ENCODE data around the gene EDA. TPM values are rescaled to one million over a fixed set of nuclear protein-coding genes. Genes with fewer than 3 reads are reported as not detected.

EDA gene
- total RNA-seq, 2 donors from 2014 or later, result 2.0 to 6.1 TPM

GRCh38 chrX:69951753-69952152, 335.8 kb downstream of the EDA start:
- Histone ChIP-seq H3K36me3 (no peaks in the 10 kb centered on the region), H3K9me3 (no peaks in the 10 kb centered on the region), H3K27ac (no peak overlapping the region), H3K4me1 (ENCODE audit: control insufficient read depth in 1 of 2, low read depth in 2 of 2) (no peaks in the 10 kb centered on the region), H3K27me3 (replicated peaks; ENCODE audit: insufficient read depth) (no peaks in the 10 kb centered on the region), H3K4me3 (no peak overlapping the region)
- TF ChIP-seq CTCF (IDR thresholded peaks at IDR 0.05), result no peak
- DNase-seq (ENCODE audit: low spot score) (no peak), ATAC-seq (ENCODE audit: insufficient number of reproducible peaks, low FRiP score, low read depth) (no peak)

- Histone ChIP-seq H3K27me3 (replicated peaks; ENCODE audit: insufficient read depth) (no peaks in the 10 kb centered on the region), H3K27ac (no peak overlapping the region), H3K4me3 (no peak overlapping the region), H3K4me1 (ENCODE audit: control insufficient read depth in 1 of 2, low read depth in 2 of 2) (no peaks in the 10 kb centered on the region), H3K9me3 (no peaks in the 10 kb centered on the region), H3K36me3 (no peaks in the 10 kb centered on the region)
- ATAC-seq (ENCODE audit: insufficient number of reproducible peaks, low FRiP score, low read depth) (no peak), DNase-seq (ENCODE audit: low spot score) (no peak)
- TF ChIP-seq CTCF (IDR thresholded peaks at IDR 0.05), result no peak
Measured at GRCh38 chrX:69959712-69960111, 343.8 kb downstream of the EDA start.

GRCh38 chrX:69961365-69962072, 345.6 kb downstream of the EDA start:
- Histone ChIP-seq H3K27me3 (replicated peaks; ENCODE audit: insufficient read depth) (no peaks in the 10 kb centered on the region), H3K4me1 (ENCODE audit: control insufficient read depth in 1 of 2, low read depth in 2 of 2) (no peaks in the 10 kb centered on the region), H3K36me3 (no peaks in the 10 kb centered on the region), H3K27ac (no peak overlapping the region), H3K9me3 (no peaks in the 10 kb centered on the region), H3K4me3 (no peak overlapping the region)
- DNase-seq (ENCODE audit: low spot score) (no peak), ATAC-seq (ENCODE audit: insufficient number of reproducible peaks, low FRiP score, low read depth) (no peak)
- no peak for TF ChIP-seq CTCF (IDR thresholded peaks at IDR 0.05)

- Histone ChIP-seq H3K27me3 (replicated peaks; ENCODE audit: insufficient read depth) (no peaks in the 10 kb centered on the region), H3K9me3 (no peaks in the 10 kb centered on the region), H3K27ac (no peak overlapping the region), H3K4me3 (no peak overlapping the region), H3K4me1 (ENCODE audit: control insufficient read depth in 1 of 2, low read depth in 2 of 2) (no peaks in the 10 kb centered on the region), H3K36me3 (no peaks in the 10 kb centered on the region)
- ATAC-seq (ENCODE audit: insufficient number of reproducible peaks, low FRiP score, low read depth), result no peak
- TF ChIP-seq CTCF (IDR thresholded peaks at IDR 0.05), result no peak
- no peak for DNase-seq (ENCODE audit: low spot score)
Measured at GRCh38 chrX:69968950-69969349, 353.0 kb downstream of the EDA start.

GRCh38 chrX:69969460-69969859, 353.5 kb downstream of the EDA start:
- Histone ChIP-seq H3K27me3 (replicated peaks; ENCODE audit: insufficient read depth) (no peaks in the 10 kb centered on the region), H3K36me3 (no peaks in the 10 kb centered on the region), H3K27ac (no peak overlapping the region), H3K4me3 (no peak overlapping the region), H3K4me1 (ENCODE audit: control insufficient read depth in 1 of 2, low read depth in 2 of 2) (no peaks in the 10 kb centered on the region), H3K9me3 (no peaks in the 10 kb centered on the region)
- DNase-seq (ENCODE audit: low spot score), result no peak
- ATAC-seq (ENCODE audit: insufficient number of reproducible peaks, low FRiP score, low read depth), result no peak
- no peak for TF ChIP-seq CTCF (IDR thresholded peaks at IDR 0.05)

Measured in thoracic aorta (tissue), 2 donors.